HG03135 (cell line): ENCODE results near the gene PPM1B.
"Not testable (repeated sequence)": the region's sequence is repeated elsewhere in the genome, so short reads cannot be mapped to it uniquely, and the experiment has no call there.

Experiments
- ATAC-seq: cut with Tn5 transposase; IDR thresholded peaks from one replicate; pipeline ENCODE4 v1.9.1; 2021; ENCODE audit warnings: mild to moderate bottlenecking, moderate library complexity; ENCODE audit not compliant: unreplicated experiment

Gene PPM1B

GRCh38 chr2:44246840-44247369, 78.2 kb downstream of the PPM1B start:
- ATAC-seq, result no peak

GRCh38 chr2:44247924-44248323, 79.2 kb downstream of the PPM1B start:
- no peak for ATAC-seq

GRCh38 chr2:44249269-44249668, 80.6 kb downstream of the PPM1B start:
- not testable (repeated sequence) for ATAC-seq

- no peak for ATAC-seq
Measured at GRCh38 chr2:44250376-44250775, 81.7 kb downstream of the PPM1B start.

GRCh38 chr2:44254023-44254422, 85.3 kb downstream of the PPM1B start:
- no peak for ATAC-seq

- not testable (repeated sequence) for ATAC-seq
Measured at GRCh38 chr2:44255704-44256103, 87.0 kb downstream of the PPM1B start.

GRCh38 chr2:44257802-44258201, 89.1 kb downstream of the PPM1B start:
- ATAC-seq, result not testable (repeated sequence)

- no peak for ATAC-seq
Measured at GRCh38 chr2:44267269-44267795, 98.7 kb downstream of the PPM1B start.

- ATAC-seq, result no peak
Measured at GRCh38 chr2:44267796-44268648, 99.3 kb downstream of the PPM1B start.

GRCh38 chr2:44269831-44270230, 101.2 kb downstream of the PPM1B start:
- ATAC-seq, result no peak

GRCh38 chr2:44271296-44271695, 102.6 kb downstream of the PPM1B start:
- no peak for ATAC-seq

GRCh38 chr2:44273076-44273475, 104.4 kb downstream of the PPM1B start:
- ATAC-seq, result no peak

GRCh38 chr2:44273596-44273995, 104.9 kb downstream of the PPM1B start:
- ATAC-seq, result no peak

GRCh38 chr2:44275927-44276303, 107.2 kb downstream of the PPM1B start:
- ATAC-seq, result no peak

GRCh38 chr2:44277541-44277940, 108.9 kb downstream of the PPM1B start:
- ATAC-seq, result no peak

GRCh38 chr2:44280869-44281268, 112.2 kb downstream of the PPM1B start:
- ATAC-seq, result no peak
